Germinal center (tissue), 1 donor: ENCODE data around the gene OBSCN.

ENCODE experiments used
- DNase-seq: peaks from one replicate; pipeline ENCODE4 v3.0.0; 2012; ENCODE audit warnings: mixed read lengths, low spot score

OBSCN gene

GRCh38 chr1:228278432-228278941, 70.6 kb downstream of the OBSCN start:
- DNase-seq = no peak

DNA sequence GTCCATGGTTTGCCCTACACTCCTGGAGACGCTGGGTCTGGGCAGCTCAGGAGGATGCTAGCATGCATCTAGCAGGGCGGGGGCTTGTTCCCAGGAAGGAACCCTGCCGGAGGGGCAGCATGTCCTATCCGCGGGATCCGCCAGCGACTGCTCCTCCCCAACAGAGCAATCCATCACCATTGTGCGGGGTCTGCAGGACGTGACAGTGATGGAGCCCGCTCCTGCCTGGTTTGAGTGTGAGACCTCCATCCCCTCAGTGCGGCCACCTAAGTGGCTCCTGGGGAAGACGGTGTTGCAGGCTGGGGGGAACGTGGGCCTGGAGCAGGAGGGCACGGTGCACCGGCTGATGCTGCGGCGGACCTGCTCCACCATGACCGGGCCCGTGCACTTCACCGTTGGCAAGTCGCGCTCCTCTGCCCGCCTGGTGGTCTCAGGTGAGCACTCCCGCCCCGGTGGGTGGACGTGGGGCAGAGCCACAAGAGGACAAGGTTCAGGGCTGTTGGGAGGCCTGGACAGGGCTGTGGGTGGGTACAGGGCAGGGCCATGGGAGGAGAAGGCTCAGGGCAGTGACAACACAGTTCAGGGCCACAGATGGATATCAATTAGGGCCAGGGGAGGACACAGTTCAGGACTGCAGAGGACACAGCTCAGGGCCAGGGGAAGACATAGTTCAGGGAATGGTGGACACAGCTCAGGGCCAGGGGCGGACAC, 71.3 kb downstream of the OBSCN start:
- DNase-seq = no peak

- DNase-seq = no peak
Measured at GRCh38 chr1:228279722-228280105, 71.9 kb downstream of the OBSCN start.

DNA sequence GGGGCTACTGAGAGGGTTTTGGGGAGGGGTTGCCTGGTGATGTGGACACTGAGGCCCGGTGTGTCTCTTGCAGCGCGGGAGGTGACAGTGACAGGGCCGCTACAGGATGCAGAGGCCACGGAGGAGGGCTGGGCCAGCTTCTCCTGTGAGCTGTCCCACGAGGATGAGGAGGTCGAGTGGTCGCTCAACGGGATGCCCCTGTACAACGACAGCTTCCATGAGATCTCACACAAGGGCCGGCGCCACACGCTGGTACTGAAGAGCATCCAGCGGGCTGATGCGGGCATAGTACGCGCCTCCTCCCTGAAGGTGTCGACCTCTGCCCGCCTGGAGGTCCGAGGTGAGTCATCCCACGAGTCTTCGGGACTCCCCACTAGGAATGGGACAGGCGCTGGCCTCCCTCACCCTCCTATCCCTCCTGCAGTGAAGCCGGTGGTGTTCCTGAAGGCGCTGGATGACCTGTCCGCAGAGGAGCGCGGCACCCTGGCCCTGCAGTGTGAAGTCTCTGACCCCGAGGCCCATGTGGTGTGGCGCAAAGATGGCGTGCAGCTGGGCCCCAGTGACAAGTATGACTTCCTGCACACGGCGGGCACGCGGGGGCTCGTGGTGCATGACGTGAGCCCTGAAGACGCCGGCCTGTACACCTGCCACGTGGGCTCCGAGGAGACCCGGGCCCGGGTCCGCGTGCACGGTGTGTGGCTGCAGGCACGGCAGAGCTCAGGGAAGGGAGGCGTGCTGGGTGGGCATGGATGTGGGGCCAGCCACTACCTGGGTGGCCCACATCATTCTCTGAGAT, 72.5 kb downstream of the OBSCN start:
- DNase-seq = no peak

GRCh38 chr1:228280961-228281591, 73.2 kb downstream of the OBSCN start:
- DNase-seq = no peak

DNA sequence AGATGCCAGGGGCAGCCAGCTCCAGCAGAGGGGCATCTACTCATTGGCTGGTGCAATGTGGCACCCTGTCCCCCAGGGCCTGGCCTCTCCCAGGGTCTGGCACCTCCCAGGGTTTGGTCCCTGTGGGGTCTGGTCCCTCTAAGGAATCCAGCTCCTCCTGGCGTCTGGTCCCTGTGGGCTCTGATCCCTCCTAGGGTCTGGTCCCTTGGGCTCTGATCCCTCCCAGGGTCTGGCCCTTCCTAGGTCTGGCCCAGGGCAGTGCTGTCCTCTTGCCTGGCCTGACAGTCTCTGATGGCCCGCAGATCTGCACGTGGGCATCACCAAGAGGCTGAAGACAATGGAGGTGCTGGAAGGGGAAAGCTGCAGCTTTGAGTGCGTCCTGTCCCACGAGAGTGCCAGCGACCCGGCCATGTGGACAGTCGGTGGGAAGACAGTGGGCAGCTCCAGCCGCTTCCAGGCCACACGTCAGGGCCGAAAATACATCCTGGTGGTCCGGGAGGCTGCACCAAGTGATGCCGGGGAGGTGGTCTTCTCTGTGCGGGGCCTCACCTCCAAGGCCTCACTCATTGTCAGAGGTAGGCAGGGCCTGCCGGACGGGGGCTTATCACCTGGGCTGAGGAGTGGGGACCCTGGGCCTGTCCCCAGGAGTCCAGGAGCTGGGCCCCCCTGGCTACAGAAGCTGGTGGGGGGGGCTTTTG, 73.9 kb downstream of the OBSCN start:
- DNase-seq = no peak

DNA sequence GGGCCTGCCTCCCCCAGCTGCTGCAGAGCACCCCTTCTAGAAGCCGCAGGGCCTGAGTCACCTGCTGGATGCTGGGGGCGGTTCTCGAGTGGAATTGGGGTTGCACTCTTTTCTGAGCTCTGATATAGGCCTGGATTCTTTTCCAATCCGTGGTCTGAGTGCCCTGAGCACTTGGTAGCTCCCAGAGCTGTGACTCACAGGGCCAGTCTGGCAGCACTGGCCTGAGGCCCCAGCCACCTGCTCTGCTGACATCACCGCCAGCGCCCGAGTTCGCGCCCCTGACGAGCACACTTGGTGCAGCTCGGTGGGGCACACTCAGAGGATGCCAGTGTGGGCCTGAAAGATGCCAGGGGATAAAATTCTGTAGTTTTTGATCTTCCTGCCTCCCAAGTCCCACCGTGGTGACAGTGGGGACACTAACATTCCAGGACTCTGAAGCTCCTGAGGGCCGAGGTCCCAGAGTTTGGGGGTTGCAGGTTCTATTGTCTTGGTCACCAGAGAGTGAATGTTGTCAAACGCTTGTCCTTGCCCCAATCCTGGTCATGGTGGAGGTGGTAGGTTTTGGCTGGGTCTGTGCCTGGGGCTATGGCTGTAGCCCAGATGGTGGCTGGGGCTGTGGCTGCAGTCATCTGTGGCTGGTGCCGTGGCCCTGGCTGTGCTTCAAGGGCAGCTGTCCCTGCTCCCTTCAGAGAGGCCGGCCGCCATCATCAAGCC, 74.6 kb downstream of the OBSCN start:
- DNase-seq = no peak

- no peak for DNase-seq
Measured at GRCh38 chr1:228283043-228283371, 75.2 kb downstream of the OBSCN start.

DNA sequence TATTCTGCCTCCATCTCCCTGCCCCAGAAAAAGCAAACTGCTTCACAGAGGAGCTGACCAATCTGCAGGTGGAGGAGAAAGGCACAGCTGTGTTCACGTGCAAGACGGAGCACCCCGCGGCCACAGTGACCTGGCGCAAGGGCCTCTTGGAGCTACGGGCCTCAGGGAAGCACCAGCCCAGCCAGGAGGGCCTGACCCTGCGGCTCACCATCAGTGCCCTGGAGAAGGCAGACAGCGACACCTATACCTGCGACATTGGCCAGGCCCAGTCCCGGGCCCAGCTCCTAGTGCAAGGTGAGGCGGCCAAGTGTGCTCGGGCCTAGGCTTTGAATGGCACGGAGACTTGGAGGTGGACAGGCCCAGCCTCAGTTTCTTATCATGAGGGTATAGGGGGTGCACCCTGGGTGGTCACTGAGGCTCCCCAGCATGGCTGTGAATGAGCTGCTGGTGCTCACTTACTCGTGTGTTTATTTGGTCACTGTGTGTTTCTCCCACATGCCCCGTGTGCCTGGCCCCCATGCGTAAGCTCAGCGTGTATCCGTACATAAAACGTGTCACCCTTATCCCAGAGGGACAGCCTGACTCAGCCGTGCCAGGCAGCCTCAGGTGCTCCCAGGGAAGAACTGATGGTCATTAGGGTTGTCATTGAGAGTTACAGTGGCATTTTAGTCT, 75.8 kb downstream of the OBSCN start:
- DNase-seq = no peak

DNA sequence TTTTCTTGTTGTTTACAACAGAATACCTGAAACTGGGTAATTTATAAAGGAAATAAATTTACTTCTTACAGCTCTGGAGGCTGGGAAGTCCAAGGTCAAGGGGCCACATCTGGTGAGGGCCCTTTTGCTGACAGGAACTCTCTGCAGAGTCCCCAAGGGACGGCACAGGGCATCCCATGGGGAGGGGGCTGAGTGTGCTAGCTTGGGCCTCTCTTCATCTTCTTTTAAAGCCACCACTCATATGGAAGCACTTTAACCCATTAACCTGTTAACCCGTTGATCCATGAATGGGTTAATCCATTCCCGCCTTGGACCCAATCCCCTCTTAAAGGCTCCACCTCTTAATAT, 76.3 kb downstream of the OBSCN start:
- no peak for DNase-seq

DNA sequence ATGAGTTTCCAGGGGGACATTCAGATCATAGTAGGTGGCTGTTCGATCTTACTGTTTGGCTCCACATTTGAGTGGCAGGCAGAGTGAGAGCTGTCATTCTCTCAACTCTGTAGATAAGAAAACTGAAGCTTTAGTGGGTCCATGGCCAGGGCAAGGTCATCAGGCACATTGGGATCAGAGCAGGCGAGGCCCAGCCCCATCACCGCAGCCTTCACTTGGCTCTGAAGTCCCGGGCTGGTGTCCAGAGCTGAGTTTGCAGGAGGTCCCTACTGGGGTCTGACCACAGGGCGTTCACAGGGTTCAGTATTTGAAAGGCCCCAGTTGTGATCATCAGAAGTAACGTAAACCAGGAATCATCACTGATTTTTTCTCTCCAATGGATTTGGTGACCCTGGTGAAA, 76.7 kb downstream of the OBSCN start:
- no peak for DNase-seq

DNA sequence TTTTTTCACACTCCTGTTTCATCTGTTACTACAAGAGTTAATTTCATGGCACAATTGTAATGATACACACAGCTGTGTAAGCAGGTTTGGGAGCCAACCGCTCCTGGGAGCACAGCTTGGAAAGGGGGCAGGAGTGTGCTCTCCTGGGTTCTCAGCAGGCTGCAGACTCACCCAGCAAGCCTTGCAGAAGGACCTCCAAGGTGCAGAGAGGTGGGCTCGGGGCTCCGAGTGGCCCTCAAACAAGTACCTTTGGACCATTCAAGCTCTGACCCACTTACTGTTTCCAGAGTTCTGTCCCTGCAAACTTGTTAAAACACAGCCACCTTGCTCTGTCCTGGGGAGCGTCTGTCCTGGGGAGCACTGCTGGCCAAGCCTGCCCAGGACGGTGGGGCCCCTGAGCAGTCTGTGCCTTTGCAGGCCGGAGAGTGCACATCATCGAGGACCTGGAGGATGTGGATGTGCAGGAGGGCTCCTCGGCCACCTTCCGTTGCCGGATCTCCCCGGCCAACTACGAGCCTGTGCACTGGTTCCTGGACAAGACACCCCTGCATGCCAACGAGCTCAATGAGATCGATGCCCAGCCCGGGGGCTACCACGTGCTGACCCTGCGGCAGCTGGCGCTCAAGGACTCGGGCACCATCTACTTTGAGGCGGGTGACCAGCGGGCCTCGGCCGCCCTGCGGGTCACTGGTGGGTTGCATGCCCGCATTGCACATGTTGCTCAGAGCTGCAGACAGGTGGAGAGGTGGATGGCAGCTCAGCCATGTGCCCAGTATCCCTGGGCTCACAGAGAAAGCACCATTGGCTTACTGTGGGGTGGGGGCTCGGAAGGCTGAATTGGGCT, 78.0 kb downstream of the OBSCN start:
- no peak for DNase-seq

DNA sequence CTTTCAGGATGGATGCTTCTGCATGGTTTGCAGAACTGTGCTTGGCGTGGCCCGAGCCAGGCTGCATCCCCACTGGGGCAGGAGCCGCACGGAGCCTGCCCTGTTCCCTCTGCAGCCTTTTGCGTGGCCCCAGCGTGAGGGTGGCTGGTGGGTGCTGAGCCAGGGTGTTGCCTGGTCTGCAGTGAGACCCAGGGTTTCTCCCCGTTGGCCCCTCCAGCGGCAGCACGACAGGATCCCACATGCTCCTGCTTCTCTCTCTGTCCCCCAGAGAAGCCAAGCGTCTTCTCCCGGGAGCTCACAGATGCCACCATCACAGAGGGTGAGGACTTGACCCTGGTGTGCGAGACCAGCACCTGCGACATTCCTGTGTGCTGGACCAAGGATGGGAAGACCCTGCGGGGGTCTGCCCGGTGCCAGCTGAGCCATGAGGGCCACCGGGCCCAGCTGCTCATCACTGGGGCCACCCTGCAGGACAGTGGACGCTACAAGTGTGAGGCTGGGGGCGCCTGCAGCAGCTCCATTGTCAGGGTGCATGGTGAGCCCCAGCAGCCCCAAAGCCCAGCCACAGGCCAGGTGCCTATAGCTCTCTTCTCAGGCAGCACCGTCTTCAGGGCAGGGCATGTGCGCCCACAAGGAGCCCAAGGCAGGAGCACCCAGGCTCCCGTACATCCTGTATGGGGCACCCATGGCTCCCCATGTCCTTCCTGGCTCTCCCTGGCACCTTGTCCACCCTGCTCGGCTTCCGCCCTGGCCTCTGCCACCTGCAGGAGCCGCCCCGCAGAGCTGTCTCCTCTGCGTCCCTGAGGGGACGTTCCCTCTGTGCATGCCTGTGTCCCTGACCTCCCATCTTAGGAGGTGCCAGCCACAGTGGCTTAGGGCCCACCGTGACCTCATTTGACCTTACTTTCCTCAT, 78.9 kb downstream of the OBSCN start:
- no peak for DNase-seq

- DNase-seq = no peak
Measured at GRCh38 chr1:228287541-228288425, 79.9 kb downstream of the OBSCN start.

DNA sequence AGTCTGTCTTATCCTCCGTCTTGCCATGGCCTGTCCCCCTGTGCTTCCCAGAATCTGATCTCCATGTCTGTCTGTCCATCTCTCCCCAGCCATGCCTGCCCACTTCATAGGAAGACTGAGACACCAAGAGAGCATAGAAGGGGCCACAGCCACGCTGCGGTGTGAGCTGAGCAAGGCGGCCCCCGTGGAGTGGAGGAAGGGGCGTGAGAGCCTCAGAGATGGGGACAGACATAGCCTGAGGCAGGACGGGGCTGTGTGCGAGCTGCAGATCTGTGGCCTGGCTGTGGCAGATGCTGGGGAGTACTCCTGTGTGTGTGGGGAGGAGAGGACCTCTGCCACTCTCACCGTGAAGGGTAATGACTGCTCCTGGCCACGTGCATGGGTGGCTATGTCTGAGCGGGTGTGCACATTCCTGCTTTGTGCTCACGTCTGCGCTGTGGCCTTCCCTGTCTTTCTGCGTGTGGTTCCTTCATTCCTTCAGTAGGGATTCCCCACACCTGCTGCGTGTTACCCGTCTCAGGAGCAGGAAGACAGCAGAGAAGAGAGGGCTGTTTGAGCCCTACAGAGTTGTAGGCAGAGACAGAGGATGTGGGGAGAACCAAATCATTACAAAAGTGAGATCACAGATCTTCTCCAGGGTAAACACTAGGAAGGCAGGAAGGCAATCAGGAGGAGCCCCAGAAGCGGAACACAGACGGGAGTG, 80.8 kb downstream of the OBSCN start:
- DNase-seq = no peak

GRCh38 chr1:228289239-228289849, 81.5 kb downstream of the OBSCN start:
- no peak for DNase-seq
